Osteoblast (primary cell): ENCODE results near the gene ALS2CL. TPM values are rescaled to one million over a fixed set of nuclear protein-coding genes. Genes with fewer than 3 reads are reported as not detected.

ENCODE experiments used
- DNase-seq: peaks from one replicate; pipeline ENCODE4 v3.0.0; 2011; ENCODE audit warnings: low spot score, mixed read lengths; ENCODE audit not compliant: insufficient read length; ENCODE audit errors: missing footprints
- H2AFZ ChIP-seq: 2 replicates; pipeline ENCODE4 v1.6.0; 2011; ENCODE audit warnings: mild to moderate bottlenecking, low read length
- H3K27ac ChIP-seq: 2 replicates; pipeline ENCODE4 v1.5.1; 2011; ENCODE audit warnings: mild to moderate bottlenecking, low read depth, low read length, moderate library complexity
- H3K27me3 ChIP-seq: 2 replicates; pipeline ENCODE4 v1.6.0; 2012; ENCODE audit warnings: mild to moderate bottlenecking, control low read depth, inconsistent platforms, low read length, moderate library complexity; ENCODE audit not compliant: insufficient read depth
- H3K36me3 ChIP-seq: 2 replicates; pipeline ENCODE4 v1.5.1; 2011; ENCODE audit warnings: mild to moderate bottlenecking, low read length, control low read depth, moderate library complexity; ENCODE audit not compliant: insufficient read depth
- H3K4me1 ChIP-seq: 2 replicates; pipeline ENCODE4 v1.5.1; 2011; ENCODE audit warnings: mild to moderate bottlenecking, low read length, control low read depth, moderate library complexity; ENCODE audit not compliant: insufficient read depth
- H3K4me2 ChIP-seq: 2 replicates; pipeline ENCODE4 v1.6.0; 2011; ENCODE audit warnings: mild to moderate bottlenecking, low read length; ENCODE audit not compliant: insufficient read depth
- H3K4me3 ChIP-seq: fragments of 200-600 bp; sonication (generic); 3 replicates; pipeline ENCODE4 v1.5.1; 2012; ENCODE audit warnings: mild to moderate bottlenecking, low read length, inconsistent platforms; ENCODE audit not compliant: insufficient read depth
- H3K79me2 ChIP-seq: 2 replicates; pipeline ENCODE4 v1.6.0; 2012; ENCODE audit warnings: mild to moderate bottlenecking, low read length, control low read depth, inconsistent platforms; ENCODE audit not compliant: insufficient read depth
- H3K9me3 ChIP-seq: 2 replicates; pipeline ENCODE4 v1.5.1; 2011; ENCODE audit warnings: low read depth, low read length, control low read depth
- H4K20me1 ChIP-seq: 2 replicates; pipeline ENCODE4 v1.6.0; 2012; ENCODE audit warnings: mild to moderate bottlenecking, low read length, control low read depth; ENCODE audit not compliant: insufficient read depth
- CTCF ChIP-seq: IDR thresholded peaks from 2 replicates; pipeline ENCODE4 v1.5.1; 2011; ENCODE audit warnings: mild to moderate bottlenecking, low read depth, low read length, moderate library complexity; ENCODE audit errors: extremely low read depth
- total RNA-seq: library from RNA; depleted of rRNA; stranded (reverse); fragments of >200 nt; gene quantifications from 2 replicates; pipeline ENCODE4 v1.2.3, GENCODE V29; 2012

ALS2CL gene
- total RNA-seq, 1 donor: 1.1 TPM

- no peaks in the 10 kb centered on the region for H3K27me3 ChIP-seq
- no peak overlapping the region for H2AFZ ChIP-seq
- no peaks in the 10 kb centered on the region for H3K36me3 ChIP-seq
- H3K27ac ChIP-seq: no peak overlapping the region
- H3K4me1 ChIP-seq: no peaks in the 10 kb centered on the region
- H3K4me3 ChIP-seq: no peak overlapping the region
- H3K79me2 ChIP-seq: no peaks in the 10 kb centered on the region
- TF ChIP-seq CTCF: no peak
- no peak for DNase-seq
- no peaks in the 10 kb centered on the region for H3K9me3 ChIP-seq
- no peaks in the 10 kb centered on the region for H4K20me1 ChIP-seq
- no peak overlapping the region for H3K4me2 ChIP-seq
Observed at GRCh38 chr3:46685446-46685845, 8.0 kb downstream of the ALS2CL start.

- Histone ChIP-seq H3K4me3 (no peak overlapping the region), H3K79me2 (no peaks in the 10 kb centered on the region), H3K36me3 (no peaks in the 10 kb centered on the region), H3K9me3 (no peaks in the 10 kb centered on the region), H3K4me1 (no peaks in the 10 kb centered on the region), H3K27ac (no peak overlapping the region), H2AFZ (no peak overlapping the region), H4K20me1 (no peaks in the 10 kb centered on the region), H3K4me2 (no peak overlapping the region), H3K27me3 (no peaks in the 10 kb centered on the region)
- no peak for TF ChIP-seq CTCF
- no peak for DNase-seq
Observed at GRCh38 chr3:46684891-46685290, 8.6 kb downstream of the ALS2CL start.

GRCh38 chr3:46682974-46683373 is 10.5 kb downstream of the ALS2CL start:
- Histone ChIP-seq H4K20me1 (no peaks in the 10 kb centered on the region), H3K27ac (no peak overlapping the region), H2AFZ (no peak overlapping the region), H3K79me2 (no peaks in the 10 kb centered on the region), H3K27me3 (no peaks in the 10 kb centered on the region), H3K9me3 (no peaks in the 10 kb centered on the region), H3K4me1 (no peaks in the 10 kb centered on the region), H3K4me3 (no peak overlapping the region), H3K36me3 (no peaks in the 10 kb centered on the region), H3K4me2 (no peak overlapping the region)
- TF ChIP-seq CTCF: no peak
- no peak for DNase-seq

DNA sequence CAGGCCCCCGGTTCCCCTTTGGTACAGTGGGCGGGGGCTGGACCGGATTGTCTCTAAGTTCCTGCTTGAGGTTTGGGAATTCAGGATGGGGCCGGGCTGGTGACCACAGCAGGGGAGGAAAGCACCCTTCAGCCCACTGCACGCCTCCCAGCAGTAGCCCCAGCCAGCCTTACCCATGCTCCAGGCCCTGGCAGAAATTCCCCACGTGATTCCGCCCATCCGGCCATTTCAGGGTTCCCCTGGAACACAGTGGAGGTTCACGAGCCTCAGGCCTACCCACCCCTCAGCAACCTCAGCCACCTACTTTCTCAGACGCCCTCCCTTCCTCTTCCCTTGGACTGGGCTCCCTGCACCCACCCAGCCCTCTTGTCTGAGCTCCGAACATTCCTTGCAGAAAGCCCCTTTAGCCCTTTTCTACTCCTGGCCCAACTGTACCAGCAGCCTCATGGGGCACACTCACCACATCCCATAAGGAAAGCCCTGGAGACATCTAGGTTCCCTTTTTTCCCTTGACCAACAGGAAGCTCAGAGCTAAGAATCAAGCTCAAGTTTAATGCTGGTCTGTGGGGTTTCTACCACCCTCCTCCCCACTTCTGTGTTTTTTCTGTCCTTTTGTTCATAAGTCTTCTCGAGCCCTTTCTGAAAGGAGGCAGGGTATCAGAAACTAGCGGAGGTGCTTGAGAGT is 11.5 kb downstream of the ALS2CL start:
- H3K4me1 ChIP-seq: no peaks in the 10 kb centered on the region
- H3K9me3 ChIP-seq: no peaks in the 10 kb centered on the region
- no peaks in the 10 kb centered on the region for H3K27me3 ChIP-seq
- H2AFZ ChIP-seq: no peak overlapping the region
- H4K20me1 ChIP-seq: no peaks in the 10 kb centered on the region
- no peak overlapping the region for H3K27ac ChIP-seq
- H3K36me3 ChIP-seq: no peaks in the 10 kb centered on the region
- H3K79me2 ChIP-seq: no peaks in the 10 kb centered on the region
- H3K4me2 ChIP-seq: no peak overlapping the region
- DNase-seq: no peak
- no peak for TF ChIP-seq CTCF
- H3K4me3 ChIP-seq: no peak overlapping the region
